ENCODE data around the gene CDH16. TPM values are rescaled to one million over a fixed set of nuclear protein-coding genes. Genes with fewer than 3 reads are reported as not detected.
A peak's percentile ranks its signal among the peaks of the same experiment; 100 is the strongest.

Gene CDH16
- total and polyA plus RNA-seq, 2 donors (not counting 1 experiment from before 2014, with no cell fraction given), result not detected

GRCh38 chr16:66925322-66925840 lies 6.7 kb upstream of the CDH16 start, which contains the start of gene RRAD:
TSS of gene RRAD (minus strand) at chr16:66925535. CDS start at chr16:66925179, 356 bp downstream.
- Histone ChIP-seq H3K9ac (ENCODE audit: insufficient read depth, low read length) (peak within 1 kb of the TSS; percentile 57), H3K4me3 (replicated peaks in 1 of 4; ENCODE audit: control extremely low read depth in 1 of 4, insufficient read depth in 1 of 4, low read depth in 3 of 4, low read length in 4 of 4) (peak within 1 kb of the TSS in 3 of 4 experiments; percentile 46 to 67 (median 50)), H3K27ac (ENCODE audit: insufficient read depth, low read length) (peak within 1 kb of the TSS; percentile 78), H3K36me3 (ENCODE audit: control insufficient read depth, insufficient read depth, low read length) (peaks cover 3% of the 10 kb centered on the region), H3K4me1 (ENCODE audit: control insufficient read depth, extremely low read depth, insufficient read depth, low read length) (peaks cover 36% of the 10 kb centered on the region), H3K4me2 (ENCODE audit: extremely low read depth, insufficient read depth, low read length) (peak within 1 kb of the TSS; percentile 83), H3K27me3 (ENCODE audit: control insufficient read depth, insufficient read depth, low read length) (peaks cover 2% of the 10 kb centered on the region), H4K20me1 (ENCODE audit: control insufficient read depth, extremely low read depth, insufficient read depth, low read length) (no peaks in the 10 kb centered on the region), H2AFZ (ENCODE audit: low read length) (no peak within 1 kb of the TSS), H3K9me3 (ENCODE audit: control insufficient read depth, insufficient read depth, low read depth, low read length) (no peaks in the 10 kb centered on the region), H3K79me2 (ENCODE audit: control insufficient read depth, insufficient read depth, low read length) (no peaks in the 10 kb centered on the region)
- TF ChIP-seq EZH2 (IDR thresholded peaks at IDR 0.05; ENCODE audit: low read length, missing control alignments), result no peak
- TF ChIP-seq CTCF (conservative IDR thresholded peaks at IDR 0.05 in 1 of 2, IDR thresholded peaks at IDR 0.05 in 1 of 2; ENCODE audit: low read depth in 1 of 2, low read length in 2 of 2), result no peak
- DNase-seq (ENCODE audit: low read depth in 2 of 2), result peak; percentile 22 to 29

- Histone ChIP-seq H2AFZ (ENCODE audit: low read length) (no peak overlapping the region), H3K4me2 (ENCODE audit: extremely low read depth, insufficient read depth, low read length) (peak overlapping the region; percentile 83), H3K27ac (ENCODE audit: insufficient read depth, low read length) (peak overlapping the region; percentile 36), H3K9me3 (ENCODE audit: control insufficient read depth, insufficient read depth, low read depth, low read length) (no peaks in the 10 kb centered on the region), H4K20me1 (ENCODE audit: control insufficient read depth, extremely low read depth, insufficient read depth, low read length) (no peaks in the 10 kb centered on the region), H3K79me2 (ENCODE audit: control insufficient read depth, insufficient read depth, low read length) (no peaks in the 10 kb centered on the region), H3K4me3 (replicated peaks in 1 of 4; ENCODE audit: control extremely low read depth in 1 of 4, insufficient read depth in 1 of 4, low read depth in 3 of 4, low read length in 4 of 4) (peak overlapping the region in 3 of 4 experiments; percentile 46 to 67 (median 50)), H3K27me3 (ENCODE audit: control insufficient read depth, insufficient read depth, low read length) (peaks cover 2% of the 10 kb centered on the region), H3K9ac (ENCODE audit: insufficient read depth, low read length) (peak overlapping the region; percentile 57), H3K36me3 (ENCODE audit: control insufficient read depth, insufficient read depth, low read length) (peaks cover 3% of the 10 kb centered on the region), H3K4me1 (ENCODE audit: control insufficient read depth, extremely low read depth, insufficient read depth, low read length) (peaks cover 36% of the 10 kb centered on the region)
- no peak for TF ChIP-seq EZH2 (IDR thresholded peaks at IDR 0.05; ENCODE audit: low read length, missing control alignments)
- peak in 1 of 2 donors; percentile 33 for TF ChIP-seq CTCF (conservative IDR thresholded peaks at IDR 0.05 in 1 of 2, IDR thresholded peaks at IDR 0.05 in 1 of 2; ENCODE audit: low read depth in 1 of 2, low read length in 2 of 2)
- DNase-seq (ENCODE audit: low read depth in 2 of 2), result no peak
These were observed 6.0 kb upstream of the CDH16 start for GRCh38 chr16:66924527-66925321.

- H3K4me1 ChIP-seq (ENCODE audit: control insufficient read depth, extremely low read depth, insufficient read depth, low read length), result peaks cover 36% of the 10 kb centered on the region
- H2AFZ ChIP-seq (ENCODE audit: low read length), result no peak overlapping the region
- no peak for DNase-seq (ENCODE audit: low read depth in 2 of 2)
- TF ChIP-seq CTCF (conservative IDR thresholded peaks at IDR 0.05 in 1 of 2, IDR thresholded peaks at IDR 0.05 in 1 of 2; ENCODE audit: low read depth in 1 of 2, low read length in 2 of 2) (no peak), EZH2 (IDR thresholded peaks at IDR 0.05; ENCODE audit: low read length, missing control alignments) (no peak)
- no peaks in the 10 kb centered on the region for H4K20me1 ChIP-seq (ENCODE audit: control insufficient read depth, extremely low read depth, insufficient read depth, low read length)
- no peaks in the 10 kb centered on the region for H3K79me2 ChIP-seq (ENCODE audit: control insufficient read depth, insufficient read depth, low read length)
- H3K27ac ChIP-seq (ENCODE audit: insufficient read depth, low read length), result no peak overlapping the region
- H3K9me3 ChIP-seq (ENCODE audit: control insufficient read depth, insufficient read depth, low read depth, low read length), result no peaks in the 10 kb centered on the region
- H3K9ac ChIP-seq (ENCODE audit: insufficient read depth, low read length), result no peak overlapping the region
- H3K4me2 ChIP-seq (ENCODE audit: extremely low read depth, insufficient read depth, low read length), result peak overlapping the region; percentile 58
- peaks cover 3% of the 10 kb centered on the region for H3K36me3 ChIP-seq (ENCODE audit: control insufficient read depth, insufficient read depth, low read length)
- peaks cover 2% of the 10 kb centered on the region for H3K27me3 ChIP-seq (ENCODE audit: control insufficient read depth, insufficient read depth, low read length)
- H3K4me3 ChIP-seq (replicated peaks in 1 of 4; ENCODE audit: control extremely low read depth in 1 of 4, insufficient read depth in 1 of 4, low read depth in 3 of 4, low read length in 4 of 4), result peak overlapping the region in 2 of 4 experiments; percentile 13 to 67
These were observed 5.2 kb upstream of the CDH16 start for GRCh38 chr16:66923866-66924265.

All from fibroblast of lung (primary cell).